Measurements from ENCODE around the gene TEN1.

The TEN1 gene

DNA sequence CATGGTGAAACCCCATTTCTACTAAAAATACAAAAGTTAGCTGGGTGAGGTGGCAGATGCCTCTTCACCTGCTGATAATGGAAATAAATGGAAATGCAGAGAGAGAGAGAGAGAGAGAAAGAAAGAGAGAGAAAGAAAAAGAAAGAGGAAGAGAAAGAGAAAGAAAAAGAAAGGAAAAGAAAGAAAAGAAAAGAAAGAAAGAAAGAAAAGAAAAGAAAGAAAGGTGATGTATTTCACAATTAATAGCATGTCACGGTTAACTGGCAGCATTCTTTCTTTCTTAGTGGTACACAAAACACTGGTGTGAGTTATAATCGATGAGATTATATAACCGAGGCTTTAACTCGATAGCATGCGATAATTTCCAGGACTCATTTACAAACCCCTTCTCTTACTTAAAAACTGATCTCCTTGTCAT lies 3.3 kb upstream of the TEN1 start:
- no peak for TF ChIP-seq POLR2A (IDR thresholded peaks at IDR 0.05; ENCODE audit: low read depth, low read length)
- TF ChIP-seq POLR2AphosphoS5 (IDR thresholded peaks at IDR 0.05; ENCODE audit: low read depth, low read length), result no peak
- TF ChIP-seq PAX5 (IDR thresholded peaks at IDR 0.05; ENCODE audit: insufficient read depth, low read length, severe bottlenecking), result no peak
- no peak for TF ChIP-seq POU2F2 (IDR thresholded peaks at IDR 0.05; ENCODE audit: low read depth, low read length)
- TF ChIP-seq SPI1 (IDR thresholded peaks at IDR 0.05; ENCODE audit: low read depth, low read length), result no peak
- TF ChIP-seq TAF1 (IDR thresholded peaks at IDR 0.05; ENCODE audit: low read depth, low read length), result no peak
- DNase-seq (ENCODE audit: insufficient read length, low spot score) (no peak), FAIRE-seq (no peak)

DNA sequence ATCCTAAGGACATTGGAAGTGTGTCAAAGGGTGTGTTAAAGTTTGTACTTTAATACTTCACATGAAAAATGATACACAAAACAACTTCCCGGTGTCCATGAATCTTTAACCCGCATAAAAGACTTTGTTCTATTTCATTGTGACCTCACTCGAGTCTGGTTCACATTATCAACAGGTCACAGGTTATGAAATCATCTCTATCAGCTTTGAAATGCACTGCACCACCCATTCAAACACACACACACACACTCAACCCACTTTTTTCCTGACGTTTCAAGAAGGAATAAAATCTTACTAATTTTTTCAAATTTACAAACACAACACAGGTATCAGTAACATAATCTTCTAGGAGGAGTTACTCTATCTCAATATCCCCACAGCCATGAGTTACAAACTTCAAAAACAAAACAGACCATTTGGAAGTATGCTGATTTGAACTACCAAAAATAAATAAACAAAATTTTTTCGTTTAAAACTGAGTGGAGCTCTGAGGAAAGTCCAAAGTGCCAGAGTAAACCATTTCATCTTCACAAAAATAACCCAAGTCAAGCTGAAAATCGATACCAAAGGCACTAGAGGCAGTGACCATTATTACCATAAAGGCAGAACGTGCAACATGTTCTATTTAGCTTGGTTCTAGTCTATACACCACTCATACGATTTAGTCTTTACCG lies 2.7 kb upstream of the TEN1 start:
- FAIRE-seq (no peak), DNase-seq (ENCODE audit: insufficient read length, low spot score) (no peak)
- TF ChIP-seq POLR2AphosphoS5 (IDR thresholded peaks at IDR 0.05; ENCODE audit: low read depth, low read length) (no peak), TAF1 (IDR thresholded peaks at IDR 0.05; ENCODE audit: low read depth, low read length) (no peak), PAX5 (IDR thresholded peaks at IDR 0.05; ENCODE audit: insufficient read depth, low read length, severe bottlenecking) (no peak), POU2F2 (IDR thresholded peaks at IDR 0.05; ENCODE audit: low read depth, low read length) (no peak), SPI1 (IDR thresholded peaks at IDR 0.05; ENCODE audit: low read depth, low read length) (no peak), POLR2A (IDR thresholded peaks at IDR 0.05; ENCODE audit: low read depth, low read length) (no peak)

DNA sequence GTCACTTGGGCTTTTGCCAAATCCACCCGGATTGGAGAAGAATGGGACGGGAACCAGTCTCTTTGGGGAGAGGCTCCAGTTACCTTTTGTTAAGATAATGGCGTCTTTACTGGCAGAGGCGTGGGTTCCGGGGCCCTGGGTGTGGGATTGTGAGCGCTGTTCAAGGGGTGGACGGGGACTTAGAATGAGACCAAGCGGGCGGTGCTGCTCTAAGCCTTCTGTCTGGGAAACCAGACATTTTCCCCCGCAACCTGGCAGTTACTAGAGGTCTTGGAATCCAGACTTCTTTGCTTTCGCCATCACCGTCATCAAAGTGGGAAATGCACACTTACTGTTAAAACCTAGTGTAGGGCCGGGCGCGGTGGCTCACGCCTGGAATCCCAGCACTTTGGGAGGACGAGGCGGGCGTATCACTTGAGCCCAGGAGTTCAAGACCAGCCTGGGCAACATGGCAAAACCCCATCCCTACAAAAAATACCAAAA lies 706 bp downstream of the TEN1 start:
- FAIRE-seq, result no peak
- DNase-seq (ENCODE audit: insufficient read length, low spot score), result no peak
- TF ChIP-seq POLR2AphosphoS5 (IDR thresholded peaks at IDR 0.05; ENCODE audit: low read depth, low read length) (no peak), PAX5 (IDR thresholded peaks at IDR 0.05; ENCODE audit: insufficient read depth, low read length, severe bottlenecking) (no peak), TAF1 (IDR thresholded peaks at IDR 0.05; ENCODE audit: low read depth, low read length) (no peak), SPI1 (IDR thresholded peaks at IDR 0.05; ENCODE audit: low read depth, low read length) (no peak), POLR2A (IDR thresholded peaks at IDR 0.05; ENCODE audit: low read depth, low read length) (no peak), POU2F2 (IDR thresholded peaks at IDR 0.05; ENCODE audit: low read depth, low read length) (no peak)

DNA sequence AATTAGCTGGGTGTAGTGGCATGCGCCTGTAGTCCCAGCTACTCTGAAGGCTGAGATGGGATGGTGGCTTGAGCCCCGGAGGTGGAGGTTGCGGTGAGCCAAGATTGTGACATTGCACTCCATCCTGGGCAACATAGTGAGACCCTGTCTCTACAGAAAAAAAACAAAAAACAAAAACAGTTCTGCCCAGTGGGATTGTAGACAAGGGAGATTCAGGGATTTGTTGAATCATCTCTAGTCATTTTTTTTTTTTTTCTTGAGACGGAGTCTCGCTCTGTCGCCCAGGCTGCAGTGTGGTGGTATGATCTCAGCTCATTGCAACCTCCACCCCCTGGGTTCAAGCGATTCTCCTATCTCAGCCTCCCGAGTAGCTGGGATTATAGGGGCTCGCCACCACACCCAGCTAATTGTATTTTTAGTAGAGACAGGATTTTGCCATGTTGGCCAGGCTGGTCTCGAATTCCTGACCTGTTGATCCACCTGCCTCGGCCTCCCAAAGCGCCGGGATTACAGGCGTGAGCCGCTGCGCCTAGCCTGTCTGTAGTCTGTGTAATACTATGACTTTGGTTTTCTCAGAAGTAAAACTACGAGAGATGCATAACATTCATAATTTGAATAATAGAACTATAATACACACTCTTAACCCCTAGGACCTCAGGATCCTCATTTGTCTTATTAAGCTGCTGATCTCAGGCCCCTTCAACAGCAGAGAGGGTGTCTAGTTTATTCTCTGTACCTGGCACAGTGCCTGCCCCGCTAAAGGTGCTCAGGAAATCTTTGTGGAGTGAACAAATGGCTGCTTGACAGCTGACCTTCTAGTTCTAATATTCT lies 1.4 kb downstream of the TEN1 start:
- peak; percentile 31 for FAIRE-seq
- DNase-seq (ENCODE audit: insufficient read length, low spot score), result no peak
- no peak for TF ChIP-seq POU2F2 (IDR thresholded peaks at IDR 0.05; ENCODE audit: low read depth, low read length)
- no peak for TF ChIP-seq POLR2AphosphoS5 (IDR thresholded peaks at IDR 0.05; ENCODE audit: low read depth, low read length)
- TF ChIP-seq TAF1 (IDR thresholded peaks at IDR 0.05; ENCODE audit: low read depth, low read length), result no peak
- no peak for TF ChIP-seq PAX5 (IDR thresholded peaks at IDR 0.05; ENCODE audit: insufficient read depth, low read length, severe bottlenecking)
- no peak for TF ChIP-seq SPI1 (IDR thresholded peaks at IDR 0.05; ENCODE audit: low read depth, low read length)
- TF ChIP-seq POLR2A (IDR thresholded peaks at IDR 0.05; ENCODE audit: low read depth, low read length), result no peak

DNA sequence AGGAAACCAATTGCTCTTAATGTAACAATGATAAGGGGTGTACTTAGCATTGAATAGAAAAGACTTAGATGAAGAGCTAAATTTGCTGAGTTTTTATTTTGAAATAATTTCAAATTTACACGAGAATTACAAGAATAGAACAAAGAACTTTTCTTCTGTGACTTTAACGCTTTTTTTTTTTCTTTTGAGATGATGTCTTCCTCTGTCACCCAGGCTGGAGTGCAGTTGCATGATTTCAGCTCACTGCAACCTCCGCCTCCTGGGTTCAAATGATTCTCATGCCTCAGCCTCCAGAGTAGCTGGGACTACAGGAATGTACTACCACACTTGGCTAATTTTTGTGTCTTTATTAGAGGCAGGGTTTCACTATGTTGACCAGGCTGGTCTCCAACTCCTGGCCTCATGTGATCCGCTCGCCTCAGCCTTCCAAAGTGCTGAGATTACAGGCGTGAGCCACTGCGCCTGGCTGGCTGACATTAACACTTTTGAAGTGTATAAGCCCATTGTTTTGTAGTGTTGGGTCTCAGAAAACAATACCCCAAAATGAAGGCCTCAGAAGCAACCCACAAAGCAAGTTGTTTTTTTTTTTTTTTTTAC lies 2.1 kb downstream of the TEN1 start:
- TF ChIP-seq TAF1 (IDR thresholded peaks at IDR 0.05; ENCODE audit: low read depth, low read length) (no peak), SPI1 (IDR thresholded peaks at IDR 0.05; ENCODE audit: low read depth, low read length) (no peak), POLR2A (IDR thresholded peaks at IDR 0.05; ENCODE audit: low read depth, low read length) (no peak), POU2F2 (IDR thresholded peaks at IDR 0.05; ENCODE audit: low read depth, low read length) (no peak), POLR2AphosphoS5 (IDR thresholded peaks at IDR 0.05; ENCODE audit: low read depth, low read length) (no peak), PAX5 (IDR thresholded peaks at IDR 0.05; ENCODE audit: insufficient read depth, low read length, severe bottlenecking) (no peak)
- no peak for DNase-seq (ENCODE audit: insufficient read length, low spot score)

DNA sequence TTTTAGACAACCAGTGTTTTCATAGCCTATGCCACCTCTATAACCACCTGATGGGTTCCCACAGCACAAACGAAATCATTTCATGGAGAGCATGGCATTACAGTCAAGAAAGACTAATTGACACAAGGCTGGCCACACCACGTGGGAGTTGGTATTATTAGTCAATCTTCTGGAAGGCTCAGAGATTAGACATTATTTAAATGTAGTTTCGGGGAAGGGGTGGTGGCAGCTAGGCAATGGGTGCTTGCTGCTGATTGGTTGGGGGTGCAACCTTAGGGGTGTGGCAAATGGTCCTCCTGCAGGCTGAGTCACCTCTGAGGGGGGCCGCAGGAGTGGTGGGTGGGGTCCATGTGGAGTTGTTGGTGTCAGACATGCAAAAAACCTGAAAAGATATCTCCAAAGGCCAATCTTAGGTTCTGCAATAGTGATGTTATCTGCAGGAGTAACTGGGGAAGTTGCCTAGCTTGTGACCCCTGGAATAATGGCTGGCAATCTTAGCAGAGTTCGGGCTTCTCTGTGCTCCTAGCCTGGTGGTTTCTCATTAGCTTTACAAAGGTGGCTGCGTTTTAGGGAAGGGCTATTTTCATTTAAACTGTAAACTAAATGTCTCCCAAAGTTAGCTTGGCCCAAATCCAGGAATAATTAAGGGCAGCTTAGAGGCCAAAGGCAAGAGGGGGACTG lies 4.6 kb downstream of the TEN1 start:
- no peak for FAIRE-seq
- no peak for DNase-seq (ENCODE audit: insufficient read length, low spot score)
- TF ChIP-seq TAF1 (IDR thresholded peaks at IDR 0.05; ENCODE audit: low read depth, low read length) (no peak), POU2F2 (IDR thresholded peaks at IDR 0.05; ENCODE audit: low read depth, low read length) (no peak), PAX5 (IDR thresholded peaks at IDR 0.05; ENCODE audit: insufficient read depth, low read length, severe bottlenecking) (no peak), SPI1 (IDR thresholded peaks at IDR 0.05; ENCODE audit: low read depth, low read length) (no peak)

More for the DNA sequence above, 2.1 kb downstream of the TEN1 start:
- no peak for FAIRE-seq

DNA sequence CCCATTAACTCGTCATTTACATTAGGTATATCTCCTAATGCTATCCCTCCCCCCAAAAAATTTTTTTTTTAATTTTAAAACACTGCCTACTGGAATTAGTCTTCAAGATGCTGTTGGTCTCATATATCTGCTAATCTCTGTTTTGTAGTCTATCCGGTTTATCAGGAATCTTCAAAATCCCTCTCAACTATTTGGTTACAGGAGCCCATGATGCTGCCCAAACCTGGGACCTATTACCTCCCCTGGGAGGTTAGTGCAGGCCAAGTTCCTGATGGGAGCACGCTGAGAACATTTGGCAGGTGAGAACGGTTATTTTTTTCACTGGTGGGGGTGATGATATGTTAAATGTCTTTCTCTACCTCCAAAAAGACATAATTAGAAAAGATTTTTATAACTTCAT lies 6.9 kb downstream of the TEN1 start:
- TF ChIP-seq PAX5 (IDR thresholded peaks at IDR 0.05; ENCODE audit: insufficient read depth, low read length, severe bottlenecking), result no peak
- TF ChIP-seq POLR2A (IDR thresholded peaks at IDR 0.05; ENCODE audit: low read depth, low read length), result no peak
- no peak for DNase-seq (ENCODE audit: insufficient read length, low spot score)
- FAIRE-seq, result no peak

DNA sequence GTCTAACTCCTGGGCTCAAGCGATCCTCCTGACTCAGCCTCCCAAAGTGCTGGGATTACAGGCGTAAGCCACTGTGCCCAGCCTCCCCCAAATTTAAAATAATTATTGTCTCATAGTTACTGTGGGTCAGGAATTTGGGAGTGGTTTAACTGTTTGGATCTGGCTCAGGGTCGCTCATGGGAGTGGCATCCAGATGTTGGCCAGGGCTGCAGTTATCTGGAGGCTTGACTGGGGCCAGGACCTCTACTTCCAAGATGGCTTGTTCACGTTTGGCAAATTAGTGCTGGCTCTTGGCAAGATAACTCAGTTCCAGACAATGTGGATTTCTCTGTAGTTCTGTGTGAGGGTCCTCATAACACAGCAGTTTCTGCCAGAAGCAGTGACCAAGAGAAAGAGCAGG lies 8.0 kb downstream of the TEN1 start:
- DNase-seq (ENCODE audit: insufficient read length, low spot score), result no peak
- TF ChIP-seq PAX5 (IDR thresholded peaks at IDR 0.05; ENCODE audit: insufficient read depth, low read length, severe bottlenecking) (no peak), TAF1 (IDR thresholded peaks at IDR 0.05; ENCODE audit: low read depth, low read length) (no peak), POU2F2 (IDR thresholded peaks at IDR 0.05; ENCODE audit: low read depth, low read length) (no peak), POLR2AphosphoS5 (IDR thresholded peaks at IDR 0.05; ENCODE audit: low read depth, low read length) (no peak), SPI1 (IDR thresholded peaks at IDR 0.05; ENCODE audit: low read depth, low read length) (no peak), POLR2A (IDR thresholded peaks at IDR 0.05; ENCODE audit: low read depth, low read length) (no peak)
- FAIRE-seq, result no peak

DNA sequence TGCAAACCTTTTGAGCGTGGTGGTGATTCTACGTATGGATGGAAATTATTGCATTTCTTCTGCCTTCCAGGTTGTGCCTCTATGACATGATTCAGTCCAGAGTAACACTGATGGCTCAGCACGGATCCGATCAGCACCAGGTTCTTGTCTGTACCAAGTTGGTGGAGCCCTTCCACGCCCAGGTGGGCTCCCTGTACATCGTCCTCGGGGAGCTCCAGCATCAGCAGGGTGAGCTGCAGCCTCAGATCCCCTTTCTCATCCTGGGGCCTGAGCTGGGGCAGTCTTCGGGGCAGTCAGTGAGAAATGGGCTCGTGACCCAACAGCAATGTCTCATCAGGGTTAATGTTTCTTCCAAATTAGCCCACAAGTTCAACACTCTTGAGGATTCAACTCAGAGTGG lies 12.4 kb downstream of the TEN1 start:
- TF ChIP-seq PAX5 (IDR thresholded peaks at IDR 0.05; ENCODE audit: insufficient read depth, low read length, severe bottlenecking) (no peak), POLR2AphosphoS5 (IDR thresholded peaks at IDR 0.05; ENCODE audit: low read depth, low read length) (no peak), SPI1 (IDR thresholded peaks at IDR 0.05; ENCODE audit: low read depth, low read length) (no peak), POLR2A (IDR thresholded peaks at IDR 0.05; ENCODE audit: low read depth, low read length) (no peak), POU2F2 (IDR thresholded peaks at IDR 0.05; ENCODE audit: low read depth, low read length) (no peak), TAF1 (IDR thresholded peaks at IDR 0.05; ENCODE audit: low read depth, low read length) (no peak)
- FAIRE-seq, result no peak
- DNase-seq (ENCODE audit: insufficient read length, low spot score), result no peak
